ENCODE data around the gene ARHGAP24. TPM values are rescaled to one million over a fixed set of nuclear protein-coding genes. Genes with fewer than 3 reads are reported as not detected.

ARHGAP24 gene
- polyA plus RNA-seq, 1 of the 3 experiments (the other 2 are of a cell fraction): 1.4 TPM

GRCh38 chr4:85780664-85781063 is 305.7 kb downstream of the ARHGAP24 start:
- ChIA-PET POLR2A (no interaction called here), CTCF (interaction anchor here (0.7 to 4.3 kb wide), 3 partner anchors 16 to 327 kb away, joined by 3 to 30 read pairs (median 3); no protein-coding TSS in a partner anchor)
- Histone ChIP-seq H3K4me1 (ENCODE audit: control insufficient read depth in 1 of 2, insufficient read depth in 2 of 2, low read depth in 1 of 2, low read length in 1 of 2) (peaks cover 0 to 19% of the 10 kb centered on the region in 2 experiments; a peak in 2 of 4 replicates), H3K79me2 (ENCODE audit: insufficient read depth) (peaks cover 24% of the 10 kb centered on the region), H3K27me3 (ENCODE audit: insufficient read depth) (no peaks in the 10 kb centered on the region), H2AFZ (ENCODE audit: low read depth) (no peak overlapping the region), H3K4me2 (no peak overlapping the region), H4K20me1 (ENCODE audit: insufficient read depth) (no peaks in the 10 kb centered on the region), H3K9ac (peak overlapping the region; percentile 13; the same call in 1 of the 2 replicates), H3K9me3 (no peaks in the 10 kb centered on the region), H3K9me2 (no peaks in the 10 kb centered on the region), H3K36me3 (replicated peaks in 1 of 2; ENCODE audit: control insufficient read depth in 1 of 2, insufficient read depth in 2 of 2, low read length in 1 of 2) (peaks cover 0 to 4% of the 10 kb centered on the region in 2 experiments), H3K4me3 (ENCODE audit: low read depth in 2 of 2, low read length in 1 of 2) (no peak overlapping the region), H3K27ac (ENCODE audit: low read depth in 2 of 2, low read length in 1 of 2) (peak overlapping the region in 1 of 2 experiments; percentile 65; a peak in 2 of 4 replicates), H3F3A (replicated peaks; ENCODE audit: insufficient read depth) (peaks cover 11% of the 10 kb centered on the region)
- TF ChIP-seq SIN3A (IDR thresholded peaks at IDR 0.05; ENCODE audit: borderline replicate concordance, low read depth, low read length) (no peak), MEF2A (IDR thresholded peaks at IDR 0.05; ENCODE audit: borderline replicate concordance, low read depth) (no peak), JUND (IDR thresholded peaks at IDR 0.05) (no peak), POLR2AphosphoS5 (IDR thresholded peaks at IDR 0.05; ENCODE audit: low read depth, low read length) (no peak), EP300 (IDR thresholded peaks at IDR 0.05; ENCODE audit: borderline replicate concordance in 1 of 2, low read depth in 1 of 2, low read length in 1 of 2) (no peak), NRF1 (IDR thresholded peaks at IDR 0.05; ENCODE audit: low read depth, low read length) (no peak)
- DNase-seq: no peak
- WGBS (ENCODE audit: low lambda C conversion rate): 87% methylated on average over 3 of the region's 3 CpGs

GRCh38 chr4:85783483-85783882 is 308.5 kb downstream of the ARHGAP24 start:
- WGBS (ENCODE audit: low lambda C conversion rate): 44% methylated on average over 2 of the region's 2 CpGs
- POLR2A ChIA-PET: no interaction called here
- H3K9ac ChIP-seq: peak overlapping the region; percentile 53; the same call in 1 of the 2 replicates

More at GRCh38 chr4:85783483-85783882, 308.5 kb downstream of the ARHGAP24 start:
- Histone ChIP-seq H3K4me1 (ENCODE audit: control insufficient read depth in 1 of 2, insufficient read depth in 2 of 2, low read depth in 1 of 2, low read length in 1 of 2) (peaks cover 0 to 9% of the 10 kb centered on the region in 2 experiments; a peak in 2 of 4 replicates), H3K9me2 (no peaks in the 10 kb centered on the region), H3K4me2 (no peak overlapping the region), H3F3A (replicated peaks; ENCODE audit: insufficient read depth) (peaks cover 18% of the 10 kb centered on the region), H3K4me3 (ENCODE audit: low read depth in 2 of 2, low read length in 1 of 2) (no peak overlapping the region), H2AFZ (ENCODE audit: low read depth) (no peak overlapping the region), H3K79me2 (ENCODE audit: insufficient read depth) (peaks cover 27% of the 10 kb centered on the region), H3K27ac (ENCODE audit: low read depth in 2 of 2, low read length in 1 of 2) (peak overlapping the region in 1 of 2 experiments; percentile 92; a peak in 2 of 4 replicates), H3K27me3 (ENCODE audit: insufficient read depth) (no peaks in the 10 kb centered on the region), H4K20me1 (ENCODE audit: insufficient read depth) (no peaks in the 10 kb centered on the region), H3K9me3 (no peaks in the 10 kb centered on the region), H3K36me3 (replicated peaks in 1 of 2; ENCODE audit: control insufficient read depth in 1 of 2, insufficient read depth in 2 of 2, low read length in 1 of 2) (peaks cover 0 to 4% of the 10 kb centered on the region in 2 experiments)
- DNase-seq: no peak
- no peak for TF ChIP-seq NRF1 (IDR thresholded peaks at IDR 0.05; ENCODE audit: low read depth, low read length)
- TF ChIP-seq JUND (IDR thresholded peaks at IDR 0.05): no peak
- TF ChIP-seq FOXM1 (IDR thresholded peaks at IDR 0.05; ENCODE audit: low read depth): no peak
- no peak for TF ChIP-seq TEAD4 (IDR thresholded peaks at IDR 0.05; ENCODE audit: borderline replicate concordance, insufficient read depth)
- TF ChIP-seq, protein P1, sequence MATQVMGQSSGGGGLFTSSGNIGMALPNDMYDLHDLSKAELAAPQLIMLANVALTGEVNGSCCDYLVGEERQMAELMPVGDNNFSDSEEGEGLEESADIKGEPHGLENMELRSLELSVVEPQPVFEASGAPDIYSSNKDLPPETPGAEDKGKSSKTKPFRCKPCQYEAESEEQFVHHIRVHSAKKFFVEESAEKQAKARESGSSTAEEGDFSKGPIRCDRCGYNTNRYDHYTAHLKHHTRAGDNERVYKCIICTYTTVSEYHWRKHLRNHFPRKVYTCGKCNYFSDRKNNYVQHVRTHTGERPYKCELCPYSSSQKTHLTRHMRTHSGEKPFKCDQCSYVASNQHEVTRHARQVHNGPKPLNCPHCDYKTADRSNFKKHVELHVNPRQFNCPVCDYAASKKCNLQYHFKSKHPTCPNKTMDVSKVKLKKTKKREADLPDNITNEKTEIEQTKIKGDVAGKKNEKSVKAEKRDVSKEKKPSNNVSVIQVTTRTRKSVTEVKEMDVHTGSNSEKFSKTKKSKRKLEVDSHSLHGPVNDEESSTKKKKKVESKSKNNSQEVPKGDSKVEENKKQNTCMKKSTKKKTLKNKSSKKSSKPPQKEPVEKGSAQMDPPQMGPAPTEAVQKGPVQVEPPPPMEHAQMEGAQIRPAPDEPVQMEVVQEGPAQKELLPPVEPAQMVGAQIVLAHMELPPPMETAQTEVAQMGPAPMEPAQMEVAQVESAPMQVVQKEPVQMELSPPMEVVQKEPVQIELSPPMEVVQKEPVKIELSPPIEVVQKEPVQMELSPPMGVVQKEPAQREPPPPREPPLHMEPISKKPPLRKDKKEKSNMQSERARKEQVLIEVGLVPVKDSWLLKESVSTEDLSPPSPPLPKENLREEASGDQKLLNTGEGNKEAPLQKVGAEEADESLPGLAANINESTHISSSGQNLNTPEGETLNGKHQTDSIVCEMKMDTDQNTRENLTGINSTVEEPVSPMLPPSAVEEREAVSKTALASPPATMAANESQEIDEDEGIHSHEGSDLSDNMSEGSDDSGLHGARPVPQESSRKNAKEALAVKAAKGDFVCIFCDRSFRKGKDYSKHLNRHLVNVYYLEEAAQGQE (IDR thresholded peaks at IDR 0.05; ENCODE audit: low read depth, low read length): no peak
- TF ChIP-seq EP300 (IDR thresholded peaks at IDR 0.05; ENCODE audit: borderline replicate concordance in 1 of 2, low read depth in 1 of 2, low read length in 1 of 2): no peak
- CTCF ChIA-PET: interaction anchor here (0.8 to 4.3 kb wide), 2 partner anchors 13 to 211 kb away, joined by 3 to 30 read pairs; no protein-coding TSS in a partner anchor

Data from SK-N-SH (cell line).